ENCODE measurements around the gene SSC4D. TPM values are rescaled to one million over a fixed set of nuclear protein-coding genes. Genes with fewer than 3 reads are reported as not detected.

The SSC4D gene
- total RNA-seq, 1 experiment from 2014 or later: 14.8 TPM

DNA sequence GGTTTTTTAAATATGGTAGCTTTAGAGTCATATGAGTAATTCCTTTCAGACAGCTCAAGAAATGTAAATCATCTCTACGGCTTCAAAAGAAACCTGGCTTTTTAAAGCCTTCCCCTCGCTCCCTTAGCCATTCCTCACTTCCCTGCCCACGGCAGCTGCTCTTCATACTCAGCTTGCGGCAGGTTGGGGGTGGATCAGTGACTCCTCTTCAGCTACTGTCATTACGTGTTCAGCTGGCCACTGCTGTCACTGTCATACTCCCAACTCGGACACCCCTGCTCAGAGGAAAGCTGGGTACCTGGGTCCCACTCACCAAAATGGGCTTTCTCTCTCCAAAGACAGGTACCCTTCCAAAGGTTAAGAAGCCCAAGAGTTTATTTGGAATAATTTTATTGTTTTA, 57.3 kb downstream of the SSC4D start:
- no peak overlapping the region for H2BK5ac ChIP-seq (ENCODE audit: insufficient read length, low read length)
- H2BK120ac ChIP-seq (ENCODE audit: low read depth, low read length, poor library complexity, severe bottlenecking): no peak overlapping the region
- H3K36me3 Mint-ChIP-seq (ENCODE audit: insufficient read depth in 1 of 3, low read depth in 3 of 3): peaks cover 69 to 88% (median 88%) of the 10 kb centered on the region in 3 experiments
- no peak for DNase-seq
- H3K23me2 ChIP-seq (ENCODE audit: insufficient read length, low read depth, low read length, poor library complexity, severe bottlenecking): no peaks in the 10 kb centered on the region
- H4K8ac ChIP-seq (replicated peaks; ENCODE audit: insufficient read length, low read depth, low read length): no peak overlapping the region
- no peak overlapping the region for H2AFZ ChIP-seq (ENCODE audit: low read length)
- H3K4me1 Mint-ChIP-seq: peaks cover 42% of the 10 kb centered on the region in 2 experiments
- no peak overlapping the region for H2BK12ac ChIP-seq (ENCODE audit: insufficient read length, low read depth, low read length)
- no peak overlapping the region for H4K5ac ChIP-seq (ENCODE audit: insufficient read length, low read depth, low read length)
- H3K27me3 ChIP-seq (ENCODE audit: insufficient read depth, low read length): no peaks in the 10 kb centered on the region
- peaks cover 0 to 2% of the 10 kb centered on the region in 2 experiments; a peak in 3 of 5 replicates for H3K9me3 Mint-ChIP-seq
- no peaks in the 10 kb centered on the region for H3K9me3 ChIP-seq (ENCODE audit: control insufficient read depth, low read depth, low read length)
- no peak overlapping the region for H3K56ac ChIP-seq (ENCODE audit: insufficient read length, low read depth, low read length)
- H4K91ac ChIP-seq (ENCODE audit: insufficient read length, low read depth, low read length): no peak overlapping the region
- H4K20me1 ChIP-seq (ENCODE audit: control insufficient read depth, insufficient read depth, insufficient read length): no peaks in the 10 kb centered on the region
- no peak overlapping the region for H2AK5ac ChIP-seq (ENCODE audit: insufficient read length, low read length)
- peaks cover 5% of the 10 kb centered on the region; the same call in 1 of the 2 replicates for H3K4me1 ChIP-seq (ENCODE audit: insufficient read depth, low read length)
- TF ChIP-seq, protein P1, sequence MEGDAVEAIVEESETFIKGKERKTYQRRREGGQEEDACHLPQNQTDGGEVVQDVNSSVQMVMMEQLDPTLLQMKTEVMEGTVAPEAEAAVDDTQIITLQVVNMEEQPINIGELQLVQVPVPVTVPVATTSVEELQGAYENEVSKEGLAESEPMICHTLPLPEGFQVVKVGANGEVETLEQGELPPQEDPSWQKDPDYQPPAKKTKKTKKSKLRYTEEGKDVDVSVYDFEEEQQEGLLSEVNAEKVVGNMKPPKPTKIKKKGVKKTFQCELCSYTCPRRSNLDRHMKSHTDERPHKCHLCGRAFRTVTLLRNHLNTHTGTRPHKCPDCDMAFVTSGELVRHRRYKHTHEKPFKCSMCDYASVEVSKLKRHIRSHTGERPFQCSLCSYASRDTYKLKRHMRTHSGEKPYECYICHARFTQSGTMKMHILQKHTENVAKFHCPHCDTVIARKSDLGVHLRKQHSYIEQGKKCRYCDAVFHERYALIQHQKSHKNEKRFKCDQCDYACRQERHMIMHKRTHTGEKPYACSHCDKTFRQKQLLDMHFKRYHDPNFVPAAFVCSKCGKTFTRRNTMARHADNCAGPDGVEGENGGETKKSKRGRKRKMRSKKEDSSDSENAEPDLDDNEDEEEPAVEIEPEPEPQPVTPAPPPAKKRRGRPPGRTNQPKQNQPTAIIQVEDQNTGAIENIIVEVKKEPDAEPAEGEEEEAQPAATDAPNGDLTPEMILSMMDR (conservative IDR thresholded peaks at IDR 0.05): no peak
- no CpG with 5 or more reads among the region's 6 CpGs for WGBS (ENCODE audit: extremely low coverage, insufficient read length, low lambda C conversion rate)
- H3K4ac ChIP-seq (ENCODE audit: low read depth, low read length): no peak overlapping the region
- peaks cover 84% of the 10 kb centered on the region for H3K79me2 ChIP-seq (ENCODE audit: insufficient read depth, low read length)
- no peak overlapping the region for H3K18ac ChIP-seq (ENCODE audit: insufficient read length, low read depth, low read length)
- no peak overlapping the region for H3K4me3 Mint-ChIP-seq
- no peaks in the 10 kb centered on the region for H3K27me3 Mint-ChIP-seq (ENCODE audit: low read depth)
- no peak overlapping the region for H3K9ac ChIP-seq (ENCODE audit: extremely low read depth, insufficient read length, low read length)
- H3K27ac Mint-ChIP-seq: no peak overlapping the region
- H2BK15ac ChIP-seq (ENCODE audit: low read depth, low read length): no peak overlapping the region
- H2BK20ac ChIP-seq (ENCODE audit: low read depth, low read length, poor library complexity, severe bottlenecking): no peak overlapping the region
- H3K27ac ChIP-seq (ENCODE audit: insufficient read length, low read depth, low read length): no peak overlapping the region
- no peak overlapping the region for H3K14ac ChIP-seq (ENCODE audit: insufficient read depth, low read length)
- no peak overlapping the region for H3K23ac ChIP-seq (ENCODE audit: insufficient read length, low read depth, low read length)
- no peak overlapping the region for H3K4me2 ChIP-seq (ENCODE audit: insufficient read depth, insufficient read length, low read length)
- no peaks in the 10 kb centered on the region for H3K79me1 ChIP-seq (ENCODE audit: insufficient read depth, low read depth, low read length, poor library complexity, severe bottlenecking)
- H3T11ph ChIP-seq (ENCODE audit: low read length): no peak overlapping the region

Data from H9 (cell line).